GM18951 (cell line): ENCODE measurements around the gene SEMA5B.

Experiments
- POLR2A ChIP-seq: IDR thresholded peaks from 4 replicates; pipeline ENCODE4 v1.6.1; 2011; ENCODE audit warnings: mild to moderate bottlenecking; ENCODE audit not compliant: insufficient read length, insufficient read depth; ENCODE audit errors: extremely low read depth
- in situ Hi-C: fragments of 300-500 bp; cut with MboI; formaldehyde crosslinking; loops from one replicate; pipeline ENCODE4 v1.12.0; 2022; ENCODE audit warnings: low sequenced_read_pairs, mixed read lengths, inconsistent platforms; ENCODE audit not compliant: unreplicated experiment

Gene SEMA5B

GRCh38 chr3:122942937-122943827 lies 84.4 kb downstream of the SEMA5B start:
- in situ Hi-C loops, result no loop called here
- no peak for TF ChIP-seq POLR2A

- no peak for TF ChIP-seq POLR2A
- in situ Hi-C loops, result no loop called here
Measured at GRCh38 chr3:122942239-122942638, 85.3 kb downstream of the SEMA5B start.

- no peak for TF ChIP-seq POLR2A
- in situ Hi-C loops, result no loop called here
Measured at GRCh38 chr3:122941228-122942206, 86.0 kb downstream of the SEMA5B start.

GRCh38 chr3:122940628-122941086 lies 86.9 kb downstream of the SEMA5B start:
- TF ChIP-seq POLR2A, result no peak
- in situ Hi-C loops, result no loop called here

- no peak for TF ChIP-seq POLR2A
- in situ Hi-C loops, result no loop called here
Measured at GRCh38 chr3:122938783-122939425, 88.7 kb downstream of the SEMA5B start.

- in situ Hi-C loops, result no loop called here
- TF ChIP-seq POLR2A, result no peak
Measured at GRCh38 chr3:122937745-122938144, 89.8 kb downstream of the SEMA5B start.

- TF ChIP-seq POLR2A, result no peak
- in situ Hi-C loops, result no loop called here
Measured at GRCh38 chr3:122936986-122937385, 90.6 kb downstream of the SEMA5B start.

GRCh38 chr3:122936335-122936734 lies 91.2 kb downstream of the SEMA5B start:
- no peak for TF ChIP-seq POLR2A
- in situ Hi-C loops, result no loop called here

GRCh38 chr3:122934251-122934650 lies 93.3 kb downstream of the SEMA5B start:
- in situ Hi-C loops, result no loop called here
- no peak for TF ChIP-seq POLR2A

GRCh38 chr3:122932251-122932967 lies 95.2 kb downstream of the SEMA5B start:
- in situ Hi-C loops, result no loop called here
- TF ChIP-seq POLR2A, result no peak

GRCh38 chr3:122931636-122932035 lies 95.9 kb downstream of the SEMA5B start:
- TF ChIP-seq POLR2A, result no peak
- in situ Hi-C loops, result no loop called here
